CD4-positive, alpha-beta T cell treated with Interleukin-6 for 4 hours (primary cell): Measurements from ENCODE around the gene CLBA1.
"Not testable (repeated sequence)": the region's sequence is repeated elsewhere in the genome, so short reads cannot be mapped to it uniquely, and the experiment has no call there.

Source experiments
- DNase-seq: peaks from one replicate; pipeline ENCODE4 v3.0.0-alpha.2; 2020; ENCODE audit warnings: mixed read lengths

Gene CLBA1

DNA sequence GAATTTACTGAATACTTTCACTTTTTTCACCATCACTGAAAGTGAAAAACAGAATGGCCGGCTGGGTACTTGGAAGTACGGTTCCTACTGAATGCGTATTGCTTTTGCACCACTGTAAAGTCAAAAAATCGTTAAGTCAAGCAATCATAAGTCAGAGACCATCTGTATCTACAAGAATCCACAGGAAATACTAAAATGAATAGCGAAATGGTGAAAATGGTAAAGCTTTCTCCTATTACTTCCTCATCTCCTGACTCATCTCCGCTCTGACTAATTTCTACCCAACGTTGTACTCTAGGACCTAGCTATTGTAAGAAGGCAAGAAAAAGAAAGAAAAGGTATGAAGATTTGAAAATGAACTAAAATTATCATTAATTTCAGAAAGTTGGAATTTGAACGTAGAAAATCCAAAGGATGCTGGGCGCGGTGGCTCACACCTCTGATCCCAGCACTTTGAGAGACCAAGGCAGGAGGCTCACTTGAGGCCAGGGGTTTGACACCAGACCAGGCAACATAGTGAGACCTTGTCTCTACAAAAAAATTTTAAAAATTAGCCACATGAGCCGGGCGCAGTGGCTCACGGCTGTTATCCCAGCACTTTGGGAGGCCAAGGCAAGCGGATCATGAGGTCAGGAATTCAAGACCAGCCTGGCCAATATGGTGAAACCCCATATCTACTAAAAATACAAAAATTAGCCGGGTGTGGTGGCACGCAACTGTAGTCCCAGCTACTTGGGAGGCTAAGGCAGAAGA lies 40.6 kb downstream of the CLBA1 start:
- DNase-seq: no peak

DNA sequence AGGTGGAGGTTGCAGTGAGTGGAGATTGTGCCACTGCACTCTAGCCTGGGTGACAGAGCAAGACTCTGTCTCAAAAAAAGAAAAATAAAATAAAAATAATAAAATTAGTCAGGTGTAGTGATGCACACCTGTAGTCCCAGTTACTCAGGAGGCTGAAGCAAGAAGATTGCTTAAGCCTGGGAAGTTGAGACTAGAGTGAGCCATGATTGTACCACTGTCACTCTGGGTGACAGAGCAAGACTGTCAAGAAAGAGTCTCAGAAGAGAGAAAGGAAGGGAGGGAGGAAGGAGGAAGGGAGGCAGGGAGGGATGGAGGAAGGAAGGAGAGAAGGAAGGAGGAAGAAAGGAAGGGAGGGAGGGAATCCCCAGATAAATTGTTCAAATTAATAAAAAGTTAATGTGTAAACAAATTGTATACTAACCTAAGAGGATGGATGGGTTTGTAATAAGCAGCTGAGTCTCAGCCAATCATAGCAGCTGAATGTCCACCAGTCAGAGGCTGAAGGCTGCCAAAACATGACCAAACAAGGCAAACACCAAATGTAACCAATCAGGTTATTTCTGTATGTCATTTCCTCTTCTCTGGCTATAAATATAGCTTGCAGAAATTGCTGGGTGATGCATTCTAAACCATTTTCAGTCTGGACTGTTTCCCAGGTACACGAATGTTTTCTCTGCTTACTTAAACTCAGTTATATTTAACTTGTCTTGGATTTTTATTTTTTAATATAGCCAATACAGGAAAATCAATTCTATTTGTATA lies 41.4 kb downstream of the CLBA1 start:
- DNase-seq: no peak

DNA sequence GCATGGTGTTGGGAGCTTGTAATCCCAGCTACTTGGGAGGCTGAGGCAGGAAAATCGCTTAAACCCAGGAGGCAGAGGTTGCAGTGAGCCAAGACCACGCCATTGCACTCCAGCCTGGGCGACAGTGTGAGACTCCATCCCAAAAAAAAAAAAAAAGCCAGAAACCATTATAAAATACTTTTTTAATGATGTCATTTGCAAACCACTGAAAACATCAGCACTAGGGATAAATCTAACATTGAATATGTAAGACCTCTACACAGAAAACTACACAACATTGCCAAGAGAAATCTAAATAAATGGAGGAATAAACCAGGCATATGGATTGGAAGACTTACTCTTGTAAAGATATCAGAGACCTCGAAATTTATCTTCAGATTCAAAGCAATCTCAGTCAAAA lies 42.1 kb downstream of the CLBA1 start:
- DNase-seq: not testable (repeated sequence)

DNA sequence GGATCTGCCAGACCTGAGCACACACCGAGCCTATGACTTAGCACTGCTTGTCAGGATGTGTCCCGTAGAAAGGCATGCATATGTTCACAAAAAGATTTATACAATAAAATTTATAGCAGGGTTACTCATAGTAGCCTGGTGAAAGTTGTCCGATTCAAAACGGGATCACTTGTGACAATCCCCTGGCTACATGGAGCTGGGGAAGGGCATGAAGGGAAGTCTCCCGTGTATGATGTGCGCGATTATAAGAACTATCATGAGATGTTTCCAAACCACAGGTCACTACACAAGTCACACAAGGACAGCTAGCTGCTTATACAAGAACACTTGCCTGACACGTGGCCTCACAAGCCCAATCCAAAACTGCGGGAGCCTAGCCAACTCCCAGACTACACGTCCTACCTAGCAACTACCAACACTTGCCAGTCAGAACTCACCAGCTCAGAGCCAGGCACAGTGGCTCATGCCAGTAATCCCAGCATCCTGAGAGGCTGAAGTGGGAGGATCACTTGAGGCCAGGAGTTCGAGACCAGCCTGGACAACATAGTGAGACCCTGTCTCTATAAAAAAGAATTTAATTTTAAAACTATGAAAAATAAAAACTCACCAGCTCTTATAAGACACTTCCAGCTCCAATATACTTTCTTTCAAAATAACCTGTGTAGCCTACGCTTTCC lies 42.8 kb downstream of the CLBA1 start:
- DNase-seq: no peak

DNA sequence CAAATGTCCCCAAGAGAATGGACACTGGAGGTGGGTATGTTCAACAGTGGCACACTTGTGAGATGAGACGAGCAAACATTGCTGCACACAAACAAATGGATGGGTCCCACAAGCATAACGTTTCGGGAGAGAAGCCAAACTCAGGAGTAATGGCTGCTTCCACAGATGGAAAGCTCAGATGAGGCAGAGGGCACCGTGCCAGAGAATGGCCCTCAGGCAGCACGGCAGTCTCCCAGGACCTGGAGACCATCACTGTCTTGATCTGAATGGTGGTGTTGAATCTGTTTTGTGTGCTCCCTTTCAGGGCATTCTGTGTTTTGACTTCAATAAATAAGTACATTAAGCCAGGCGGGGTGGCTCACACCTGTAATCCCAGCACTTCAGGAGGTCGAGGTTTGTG lies 43.8 kb downstream of the CLBA1 start:
- DNase-seq: no peak

DNA sequence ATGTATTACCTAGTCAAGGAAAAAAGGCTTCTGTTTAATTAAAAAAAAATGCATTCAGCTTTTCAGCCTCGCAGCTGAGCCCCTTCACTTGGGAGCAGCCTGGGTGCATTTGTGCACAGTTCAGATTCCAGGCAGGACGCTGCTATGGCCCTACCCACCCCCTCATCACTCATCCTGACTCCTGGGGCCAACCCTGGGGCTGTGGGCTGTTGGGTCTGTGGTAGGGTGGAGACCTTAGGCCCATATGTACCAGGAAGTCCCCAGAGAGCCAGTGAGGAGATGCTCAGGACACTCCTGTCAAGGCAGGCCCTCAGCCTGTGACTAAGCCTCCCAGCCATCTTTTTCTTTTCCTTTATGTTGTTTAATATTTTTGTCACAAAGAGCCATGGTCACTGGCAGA lies 44.6 kb downstream of the CLBA1 start:
- no peak for DNase-seq

DNA sequence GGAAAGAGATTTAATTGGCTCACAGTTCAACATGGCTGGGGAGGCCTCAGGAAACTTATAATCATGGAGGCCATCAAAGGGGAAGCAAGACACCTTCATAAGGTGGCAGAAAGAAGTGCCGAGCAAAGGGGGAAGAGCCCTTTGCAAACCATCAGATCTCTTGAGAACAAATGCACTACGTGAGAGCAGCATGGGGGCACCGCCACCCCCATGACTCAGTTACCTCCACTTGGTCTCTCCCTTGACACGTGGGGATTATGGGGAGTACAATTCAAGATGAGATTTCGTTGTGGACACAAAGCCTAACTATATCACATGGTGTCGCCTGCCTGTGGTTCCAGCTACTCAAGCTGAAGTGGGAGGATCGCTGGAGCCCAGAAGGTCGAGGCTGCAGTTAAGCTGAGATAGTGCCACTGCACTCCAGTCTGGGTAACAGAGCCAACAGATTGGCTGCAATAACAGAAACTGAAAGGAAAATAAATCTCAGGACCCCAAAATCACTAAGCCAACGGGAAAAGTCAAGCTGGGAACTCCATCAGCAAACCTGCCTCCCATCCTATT lies 45.3 kb downstream of the CLBA1 start:
- no peak for DNase-seq

DNA sequence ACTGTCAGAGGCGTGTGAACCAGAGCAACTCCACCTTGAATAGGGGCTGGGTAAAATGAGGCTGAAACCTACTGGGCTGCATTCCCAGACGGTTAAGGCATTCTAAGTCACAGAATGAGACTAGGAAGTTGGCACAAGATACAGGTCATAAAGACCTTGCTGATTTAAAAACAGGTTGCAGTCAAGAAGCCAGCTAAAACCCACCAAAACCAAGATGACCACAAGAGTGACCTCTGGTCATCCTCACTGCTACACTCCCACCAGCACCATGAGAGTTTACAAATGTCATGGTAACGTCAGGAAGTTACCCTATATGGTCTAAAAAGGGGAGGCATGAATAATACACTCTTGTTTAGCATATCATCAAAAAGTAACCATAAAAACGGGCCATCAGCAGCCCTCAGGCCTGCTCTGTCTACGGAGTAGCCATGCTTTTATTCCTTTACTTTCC lies 46.9 kb downstream of the CLBA1 start:
- DNase-seq: not testable (repeated sequence)

DNA sequence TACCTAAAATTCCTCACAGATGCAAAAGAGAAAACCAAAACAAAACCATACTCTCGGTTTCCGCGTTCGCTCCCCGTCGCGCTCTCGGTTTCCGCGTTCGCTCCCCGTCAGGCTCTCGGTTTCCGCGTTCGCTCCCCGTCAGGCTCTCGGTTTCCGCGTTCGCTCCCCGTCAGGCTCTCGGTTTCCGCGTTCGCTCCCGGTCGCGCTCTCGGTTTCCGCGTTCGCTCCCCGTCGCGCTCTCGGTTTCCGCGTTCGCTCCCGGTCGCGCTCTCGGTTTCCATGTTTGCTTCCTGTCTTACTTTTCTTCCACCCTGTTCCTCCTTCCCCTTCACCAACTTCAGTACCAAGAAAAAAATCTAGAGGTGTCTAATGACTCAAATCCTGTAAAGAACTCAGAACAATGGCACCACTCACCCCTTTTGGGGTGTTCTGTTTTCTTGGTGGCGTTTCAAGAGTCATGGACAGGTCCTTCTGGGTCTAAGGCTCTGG lies 47.9 kb downstream of the CLBA1 start:
- peak; percentile 24 for DNase-seq

DNA sequence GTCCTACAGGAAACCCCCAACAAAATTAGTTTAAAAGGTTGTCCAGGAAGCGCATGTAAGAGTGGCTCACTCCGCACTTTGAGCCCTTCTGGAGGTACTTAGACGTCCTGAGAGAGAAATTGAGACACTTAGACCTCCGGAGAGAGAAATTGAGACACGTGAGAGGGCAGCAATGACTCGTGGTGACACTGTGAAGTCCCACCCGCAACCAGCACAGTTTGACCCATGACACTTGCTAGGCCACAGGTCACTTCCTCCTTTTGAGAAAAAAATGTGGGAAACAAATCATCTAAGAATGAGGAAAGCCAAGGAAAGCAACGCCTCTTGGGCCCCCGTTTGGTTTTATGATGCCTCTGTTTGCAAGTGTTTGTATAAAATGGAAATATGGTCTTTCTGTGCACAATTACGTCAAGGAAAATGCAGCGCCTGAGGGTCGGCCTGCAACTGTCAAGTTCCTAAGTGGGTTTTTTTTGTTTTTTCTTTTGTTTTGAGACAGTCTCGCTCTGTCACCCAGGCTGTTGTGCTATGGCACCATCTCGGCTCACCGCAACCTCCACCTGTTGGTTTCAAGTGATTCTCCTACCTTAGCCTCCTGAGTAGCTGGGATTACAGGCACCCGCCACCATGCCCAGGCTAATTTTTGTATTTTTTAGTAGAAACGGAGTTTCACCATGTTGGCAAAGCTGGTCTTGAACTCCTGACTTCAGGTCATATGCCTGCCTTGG lies 48.9 kb downstream of the CLBA1 start:
- DNase-seq: no peak

DNA sequence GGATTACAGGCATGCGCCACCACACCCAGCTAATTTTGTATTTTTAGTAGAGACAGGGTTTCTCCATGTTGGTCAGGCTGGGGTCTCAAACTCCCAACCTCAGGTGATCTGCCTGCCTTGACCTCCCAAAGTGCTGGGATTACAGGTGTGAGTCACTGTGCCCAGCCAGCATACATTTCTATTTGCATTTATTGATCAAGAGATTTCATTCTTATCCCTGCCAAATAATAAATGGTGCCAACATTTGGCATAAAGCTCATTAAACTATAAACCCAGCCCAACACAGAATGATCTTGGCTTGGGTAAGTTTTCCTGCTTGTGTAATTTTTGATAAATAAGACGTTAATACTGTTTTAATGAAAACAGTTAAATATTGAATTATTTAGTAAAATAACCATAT lies 50.0 kb downstream of the CLBA1 start:
- not testable (repeated sequence) for DNase-seq

DNA sequence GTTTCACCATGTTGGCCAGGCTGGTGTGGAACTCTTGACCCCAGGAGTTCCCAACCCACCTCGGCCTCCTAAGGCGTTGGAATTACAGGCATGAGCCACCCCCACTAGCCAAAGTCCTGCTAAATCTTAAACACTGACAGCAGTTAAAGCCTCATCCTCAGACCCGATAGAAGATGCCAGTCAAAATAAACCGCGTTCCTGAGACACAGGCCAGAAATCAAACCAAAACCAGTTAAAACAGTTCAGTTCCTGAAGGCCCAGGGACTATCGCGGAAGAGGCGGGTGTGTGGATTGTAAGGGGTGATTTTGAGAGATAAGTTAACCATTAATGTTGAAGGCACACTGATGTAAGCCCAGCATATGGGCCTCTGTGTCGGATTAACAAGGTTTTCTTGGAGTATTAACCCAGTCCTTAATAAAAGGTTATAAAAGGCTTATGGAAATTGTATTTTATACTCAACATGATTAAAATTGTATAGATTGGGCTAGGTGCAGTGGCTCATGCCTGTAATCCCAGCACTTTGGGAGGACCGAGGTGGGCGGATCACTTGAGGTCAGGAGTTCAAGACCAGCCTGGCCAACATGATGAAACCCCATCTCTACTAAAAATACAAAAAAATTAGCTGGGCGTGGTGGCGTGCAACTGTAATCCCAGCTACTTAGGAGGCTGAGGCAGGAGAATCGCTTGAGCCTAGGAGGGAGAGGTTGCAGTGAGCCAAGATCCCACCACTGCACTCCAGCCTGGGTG lies 54.0 kb downstream of the CLBA1 start:
- no peak for DNase-seq

DNA sequence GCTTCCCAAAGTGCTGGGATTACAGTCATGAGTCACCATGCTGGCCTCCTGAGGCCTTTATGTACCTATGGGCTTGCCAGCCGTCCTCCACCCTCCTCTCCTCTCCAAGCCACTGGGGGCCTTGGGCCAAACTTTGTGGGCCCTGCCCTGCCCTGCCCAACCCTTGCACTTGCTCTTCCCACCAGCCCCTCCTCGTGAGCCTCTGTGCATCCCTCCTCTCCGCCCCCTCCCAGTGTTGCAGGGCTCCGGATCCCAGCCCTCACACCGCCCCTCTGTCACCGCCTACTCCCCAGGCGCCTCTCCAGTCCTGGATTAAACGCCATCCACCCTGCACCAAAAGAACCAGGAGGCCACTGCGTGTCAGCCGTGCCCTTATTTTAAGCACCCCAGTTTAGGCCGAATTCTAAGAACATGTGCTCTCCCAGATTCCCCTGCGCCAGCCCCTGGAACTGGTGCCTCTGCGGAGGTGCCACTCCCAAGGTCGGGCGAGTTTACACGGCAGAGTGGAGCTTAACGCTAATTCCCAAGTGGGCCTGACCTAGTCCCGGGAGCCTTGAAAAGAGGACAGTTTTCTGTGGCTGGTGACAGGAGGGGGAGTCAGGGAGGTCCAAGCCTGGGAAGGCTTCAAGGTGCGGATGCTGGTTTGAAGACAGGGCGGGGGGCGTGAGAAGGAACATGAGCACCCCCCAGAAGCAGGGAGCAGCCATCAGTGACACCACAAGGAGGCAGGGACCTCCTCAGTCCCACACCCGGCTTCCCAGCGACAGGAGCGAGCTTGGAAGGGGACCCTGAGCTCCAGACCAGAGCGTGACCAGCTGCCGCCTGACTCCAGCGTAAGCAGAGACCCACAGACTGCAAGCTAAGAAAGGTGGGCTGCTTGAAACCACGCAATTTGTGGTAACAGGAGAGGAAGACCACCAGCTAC lies 56.5 kb downstream of the CLBA1 start:
- DNase-seq: no peak

DNA sequence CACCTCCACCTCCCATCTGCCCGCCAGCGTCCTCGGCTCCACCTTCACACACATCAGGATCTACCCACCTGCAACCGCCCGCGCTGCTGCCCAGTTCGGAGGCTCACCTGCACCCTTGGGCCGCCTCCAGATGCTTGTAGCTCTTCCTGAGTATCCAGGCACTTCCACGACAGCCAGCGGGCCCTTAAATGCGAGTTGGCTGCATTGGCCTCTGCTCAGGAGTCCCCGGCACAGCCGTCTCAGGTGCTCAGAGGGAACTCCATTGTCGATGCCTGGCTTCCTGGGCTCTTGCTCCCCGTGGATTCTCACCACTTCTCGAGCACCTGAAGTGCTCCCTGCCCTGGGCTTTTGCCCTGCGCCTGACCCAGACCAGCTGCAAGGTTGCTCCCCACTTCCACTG lies 57.2 kb downstream of the CLBA1 start:
- no peak for DNase-seq

DNA sequence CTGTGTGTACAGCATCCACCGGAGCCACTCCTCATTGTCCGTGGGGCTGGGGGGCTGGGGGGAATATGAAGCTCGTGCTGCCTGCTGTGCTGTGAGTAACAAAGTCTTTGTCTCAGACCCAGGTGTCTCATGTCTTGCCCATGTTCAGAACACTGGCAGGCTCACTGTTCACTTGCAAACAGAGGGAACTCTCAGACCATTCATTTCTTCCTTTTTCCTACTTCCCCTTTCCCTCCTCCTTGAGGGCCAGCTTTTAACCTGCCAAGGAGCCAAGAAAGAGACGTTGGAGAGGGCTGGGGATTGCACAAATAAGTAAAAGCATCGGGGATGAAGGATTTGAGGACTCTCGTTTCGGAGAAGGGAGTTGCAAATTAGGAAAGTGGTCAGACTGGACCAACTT lies 58.1 kb downstream of the CLBA1 start:
- DNase-seq: no peak
